NCI-H187 treated with DMSO at 0.1 percent for 48 hours (cell line): ENCODE results near the gene TIAM2.

Experiments used
- DNase-seq: peaks from one replicate; lab custom pipeline; 2025; lab: John Stamatoyannopoulos, UW

TIAM2 gene

GRCh38 chr6:155290491-155290890 lies 295.4 kb downstream of the TIAM2 start:
- DNase-seq, result no peak

GRCh38 chr6:155291291-155291690 lies 296.2 kb downstream of the TIAM2 start:
- DNase-seq, result no peak

- DNase-seq, result no peak
These were observed 297.6 kb downstream of the TIAM2 start for GRCh38 chr6:155292711-155293110.

- DNase-seq, result no peak
These were observed 302.6 kb downstream of the TIAM2 start for GRCh38 chr6:155297669-155298068.

DNA sequence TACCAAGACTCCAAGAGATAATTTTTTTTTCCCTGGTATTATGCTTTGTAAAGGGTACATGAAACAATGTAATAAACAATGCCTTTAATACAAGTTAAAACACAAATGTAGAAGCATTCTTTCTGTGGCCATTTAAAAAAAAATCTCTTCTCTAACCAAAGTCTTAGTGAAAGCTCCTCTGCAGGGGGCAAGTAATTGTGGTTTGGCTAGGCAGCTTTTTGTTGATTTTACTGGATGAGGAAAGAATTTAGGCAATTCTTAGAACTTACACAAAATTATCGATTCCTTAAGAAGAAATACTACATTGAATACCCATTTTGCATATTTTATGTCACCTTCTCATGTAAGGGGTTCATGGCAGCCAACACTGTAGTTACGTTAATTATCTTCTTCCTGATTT lies 306.8 kb downstream of the TIAM2 start:
- DNase-seq, result no peak

DNA sequence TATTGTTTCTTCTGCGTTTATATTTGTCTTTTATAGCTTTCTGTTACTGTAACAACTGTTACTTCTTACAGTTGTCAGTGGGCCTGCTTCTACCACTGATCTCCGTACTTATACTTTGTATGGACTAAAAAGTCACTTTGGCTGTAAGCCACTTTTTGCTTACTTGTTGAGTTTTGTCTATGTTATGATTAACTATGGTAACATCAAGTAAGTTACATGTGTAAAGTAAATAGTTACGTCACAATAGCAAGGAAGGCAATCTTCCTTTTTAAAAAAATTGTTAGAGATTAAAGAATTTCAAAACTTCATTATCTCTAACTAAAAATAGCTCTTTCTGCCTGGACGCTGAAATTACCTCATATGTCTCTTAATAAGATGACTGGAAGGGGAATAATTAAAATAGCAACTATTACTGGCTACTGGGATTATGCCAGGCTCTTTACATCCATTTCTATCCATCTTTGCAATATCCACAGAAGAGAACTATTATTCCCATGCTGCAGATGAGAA lies 308.3 kb downstream of the TIAM2 start:
- no peak for DNase-seq

DNA sequence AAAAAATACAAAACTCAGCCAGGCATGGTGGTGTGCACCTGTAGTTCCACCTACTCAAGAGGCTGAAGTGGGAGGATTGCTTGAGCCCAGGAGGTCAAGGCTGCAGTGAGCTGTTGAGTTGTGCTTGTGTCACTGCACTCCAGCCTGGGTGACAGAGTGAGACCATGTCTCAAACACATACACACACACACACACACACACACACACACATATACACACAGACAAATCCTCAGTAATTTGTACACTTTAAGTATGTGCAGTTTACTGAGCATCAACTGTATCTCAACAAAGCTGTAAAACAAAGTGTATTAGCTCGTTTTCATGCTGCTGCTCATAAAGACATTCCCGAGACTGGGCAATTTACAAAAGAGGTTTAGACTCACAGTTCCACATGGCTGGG lies 311.8 kb downstream of the TIAM2 start:
- no peak for DNase-seq
